ENCODE measurements around the gene SYCP2L.

- TF ChIP-seq EZH2 (IDR thresholded peaks at IDR 0.05; ENCODE audit: borderline replicate concordance, insufficient read depth, low read length, poor library complexity, severe bottlenecking) = no peak
- TF ChIP-seq TAF1 (IDR thresholded peaks at IDR 0.05; ENCODE audit: low read depth) = no peak
- TF ChIP-seq CTCF (IDR thresholded peaks at IDR 0.05; ENCODE audit: poor library complexity, severe bottlenecking) = no peak
- no peak for TF ChIP-seq POLR2AphosphoS5 (IDR thresholded peaks at IDR 0.05)
- no peak for TF ChIP-seq SMC3 (conservative IDR thresholded peaks at IDR 0.05; ENCODE audit: poor library complexity)
- TF ChIP-seq EP300 (conservative IDR thresholded peaks at IDR 0.05; ENCODE audit: poor library complexity, severe bottlenecking) = no peak
- TF ChIP-seq REST (IDR thresholded peaks at IDR 0.05; ENCODE audit: borderline replicate concordance) = no peak
- no peak for TF ChIP-seq RAD21 (conservative IDR thresholded peaks at IDR 0.05)
- no peak for TF ChIP-seq MXI1 (conservative IDR thresholded peaks at IDR 0.05; ENCODE audit: poor library complexity, severe bottlenecking)
Measured at GRCh38 chr6:11007715-11008608, 121.1 kb downstream of the SYCP2L start.
